ENCODE results near the gene SERP2. TPM values are rescaled to one million over a fixed set of nuclear protein-coding genes. Genes with fewer than 3 reads are reported as not detected.

The SERP2 gene
- total and polyA plus RNA-seq, 9 of the 15 experiments (the other 6 are each of a cell fraction or from before 2014, with no cell fraction given): 0.13 TPM; not detected in 8

DNA sequence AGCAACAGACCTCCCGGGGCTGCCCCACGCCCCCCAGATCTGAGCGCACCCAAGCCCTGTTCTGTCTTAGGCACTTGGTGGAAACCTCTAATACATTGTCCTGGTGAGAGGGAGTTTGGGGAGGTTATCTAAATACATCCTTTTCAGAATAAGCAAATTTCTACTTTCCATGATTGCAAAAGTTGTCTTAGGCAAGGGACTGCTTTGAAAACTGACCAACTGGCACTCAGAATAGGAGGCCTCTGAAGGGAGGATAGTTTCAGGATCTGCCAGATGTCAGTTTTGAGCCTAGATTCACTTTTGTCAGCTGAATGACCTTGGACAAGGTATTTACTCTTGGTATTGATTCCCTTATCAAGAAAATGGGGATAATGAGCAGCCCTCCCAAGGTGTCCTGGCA lies 11.8 kb downstream of the SERP2 start (continued):
- TF ChIP-seq, protein P1, sequence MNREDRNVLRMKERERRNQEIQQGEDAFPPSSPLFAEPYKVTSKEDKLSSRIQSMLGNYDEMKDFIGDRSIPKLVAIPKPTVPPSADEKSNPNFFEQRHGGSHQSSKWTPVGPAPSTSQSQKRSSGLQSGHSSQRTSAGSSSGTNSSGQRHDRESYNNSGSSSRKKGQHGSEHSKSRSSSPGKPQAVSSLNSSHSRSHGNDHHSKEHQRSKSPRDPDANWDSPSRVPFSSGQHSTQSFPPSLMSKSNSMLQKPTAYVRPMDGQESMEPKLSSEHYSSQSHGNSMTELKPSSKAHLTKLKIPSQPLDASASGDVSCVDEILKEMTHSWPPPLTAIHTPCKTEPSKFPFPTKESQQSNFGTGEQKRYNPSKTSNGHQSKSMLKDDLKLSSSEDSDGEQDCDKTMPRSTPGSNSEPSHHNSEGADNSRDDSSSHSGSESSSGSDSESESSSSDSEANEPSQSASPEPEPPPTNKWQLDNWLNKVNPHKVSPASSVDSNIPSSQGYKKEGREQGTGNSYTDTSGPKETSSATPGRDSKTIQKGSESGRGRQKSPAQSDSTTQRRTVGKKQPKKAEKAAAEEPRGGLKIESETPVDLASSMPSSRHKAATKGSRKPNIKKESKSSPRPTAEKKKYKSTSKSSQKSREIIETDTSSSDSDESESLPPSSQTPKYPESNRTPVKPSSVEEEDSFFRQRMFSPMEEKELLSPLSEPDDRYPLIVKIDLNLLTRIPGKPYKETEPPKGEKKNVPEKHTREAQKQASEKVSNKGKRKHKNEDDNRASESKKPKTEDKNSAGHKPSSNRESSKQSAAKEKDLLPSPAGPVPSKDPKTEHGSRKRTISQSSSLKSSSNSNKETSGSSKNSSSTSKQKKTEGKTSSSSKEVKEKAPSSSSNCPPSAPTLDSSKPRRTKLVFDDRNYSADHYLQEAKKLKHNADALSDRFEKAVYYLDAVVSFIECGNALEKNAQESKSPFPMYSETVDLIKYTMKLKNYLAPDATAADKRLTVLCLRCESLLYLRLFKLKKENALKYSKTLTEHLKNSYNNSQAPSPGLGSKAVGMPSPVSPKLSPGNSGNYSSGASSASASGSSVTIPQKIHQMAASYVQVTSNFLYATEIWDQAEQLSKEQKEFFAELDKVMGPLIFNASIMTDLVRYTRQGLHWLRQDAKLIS (CRISPR knock-in tag; IDR thresholded peaks at IDR 0.05): no peak
- TF ChIP-seq, protein P2, sequence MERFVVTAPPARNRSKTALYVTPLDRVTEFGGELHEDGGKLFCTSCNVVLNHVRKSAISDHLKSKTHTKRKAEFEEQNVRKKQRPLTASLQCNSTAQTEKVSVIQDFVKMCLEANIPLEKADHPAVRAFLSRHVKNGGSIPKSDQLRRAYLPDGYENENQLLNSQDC (CRISPR knock-in tag; IDR thresholded peaks at IDR 0.05): no peak
- TF ChIP-seq RB1 (IDR thresholded peaks at IDR 0.05; ENCODE audit: low read depth): no peak
- no peak for TF ChIP-seq TARDBP (IDR thresholded peaks at IDR 0.05)

DNA sequence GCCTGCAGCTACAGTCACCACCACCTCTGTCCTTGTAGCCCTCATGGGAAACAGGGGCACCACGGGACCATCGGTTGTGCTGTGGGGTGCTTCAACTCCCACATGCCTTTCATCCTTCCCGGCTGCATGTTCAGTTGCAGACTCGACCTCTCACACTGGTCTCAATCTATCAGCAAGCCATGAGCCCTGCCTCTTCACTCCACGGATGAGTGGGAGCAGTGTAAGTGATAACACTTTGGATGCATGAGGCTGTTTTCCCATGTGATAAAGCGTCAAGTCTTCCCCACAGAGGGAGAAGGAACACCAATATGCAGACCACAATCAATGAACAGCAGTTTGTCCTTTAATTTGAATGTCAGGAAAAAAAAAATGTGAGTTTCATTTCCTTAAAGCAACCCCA lies 12.2 kb downstream of the SERP2 start:
- Histone ChIP-seq H3K36me3 (ENCODE audit: control insufficient read depth, insufficient read depth, low read length) (no peaks in the 10 kb centered on the region), H3K27me3 (ENCODE audit: control insufficient read depth in 2 of 2, insufficient read depth in 2 of 2, low read length in 2 of 2) (no peaks in the 10 kb centered on the region), H4K20me1 (replicated peaks; ENCODE audit: control insufficient read depth, insufficient read depth, low read length) (no peaks in the 10 kb centered on the region), H3K9ac (ENCODE audit: insufficient read depth in 1 of 2, low read depth in 2 of 2, low read length in 2 of 2) (no peak overlapping the region), H3K4me2 (ENCODE audit: insufficient read depth, low read length) (peak overlapping the region; percentile 12; the same call in 1 of the 2 replicates), H3K79me2 (ENCODE audit: control insufficient read depth, insufficient read depth, low read length) (no peaks in the 10 kb centered on the region), H3K27ac (ENCODE audit: extremely low read depth, low read depth, low read length) (no peak overlapping the region), H3K9me3 (replicated peaks; ENCODE audit: control insufficient read depth, insufficient read depth, low read depth, low read length) (no peaks in the 10 kb centered on the region), H3K4me1 (replicated peaks in 1 of 2; ENCODE audit: control insufficient read depth in 2 of 2, insufficient read depth in 2 of 2, low read length in 2 of 2) (peaks cover 28 to 49% of the 10 kb centered on the region in 2 experiments; a peak in 4 of 5 replicates), H3K9me1 (ENCODE audit: control insufficient read depth, insufficient read depth, low read length) (no peaks in the 10 kb centered on the region), H3K4me3 (no peak overlapping the region), H2AFZ (ENCODE audit: low read depth, low read length) (peak overlapping the region; percentile 26; the same call in 1 of the 2 replicates)
- no TSS peak for BruUV-seq (replicated peaks)
- DNase-seq (ENCODE audit: extremely low read depth in 1 of 4, low spot score in 3 of 4) (peak in 1 of 4 experiments; percentile 61), FAIRE-seq (peak; percentile 74), ATAC-seq (no peak)
- in situ Hi-C loops (cut with MboI) (no loop called here), intact Hi-C loops (cut with micrococcal nuclease) (loop anchor here (5.0 kb wide), 1 partner anchor 144 kb away; no protein-coding TSS in a partner anchor)
- ChIA-PET CTCF (ENCODE audit: low intra/inter-chr PET ratio) (interaction anchor here (0.6 kb wide), 1 partner anchor 143 kb away, joined by 3 read pairs; no protein-coding TSS in a partner anchor), POLR2A (interaction anchor here (0.7 kb wide), 1 partner anchor 12 kb away, joined by 4 read pairs; no protein-coding TSS in a partner anchor)
- 0% methylated on average over 4 of the region's 6 CpGs for WGBS (ENCODE audit: insufficient coverage, low coverage, missing lambda C conversion rate)
- peak; percentile 51; the same call in 1 of the 2 replicates for TF ChIP-seq L3MBTL2 (IDR thresholded peaks at IDR 0.05)
- TF ChIP-seq, protein P3, sequence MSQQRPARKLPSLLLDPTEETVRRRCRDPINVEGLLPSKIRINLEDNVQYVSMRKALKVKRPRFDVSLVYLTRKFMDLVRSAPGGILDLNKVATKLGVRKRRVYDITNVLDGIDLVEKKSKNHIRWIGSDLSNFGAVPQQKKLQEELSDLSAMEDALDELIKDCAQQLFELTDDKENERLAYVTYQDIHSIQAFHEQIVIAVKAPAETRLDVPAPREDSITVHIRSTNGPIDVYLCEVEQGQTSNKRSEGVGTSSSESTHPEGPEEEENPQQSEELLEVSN (IDR thresholded peaks at IDR 0.05; ENCODE audit: borderline replicate concordance in 1 of 2, extremely low read depth in 1 of 2, insufficient read depth in 1 of 2, insufficient read length in 1 of 2, low read depth in 1 of 2, low read length in 1 of 2, poor library complexity in 1 of 2, severe bottlenecking in 1 of 2): peak in 1 of 2 experiments; percentile 10

Measured in K562 (cell line).